GM12864 (cell line): ENCODE results near the gene NUAK1.

Experiments
- DNase-seq: peaks from one replicate; pipeline ENCODE4 v3.0.0-alpha.2; 2011; ENCODE audit warnings: low read depth
- H3K4me3 ChIP-seq: 2 replicates; pipeline ENCODE4 v1.5.1; 2011; ENCODE audit warnings: mild to moderate bottlenecking, low read depth, low read length, control low read depth
- TF ChIP-seq, protein P1 (sequence below): IDR thresholded peaks from 2 replicates; pipeline ENCODE4 v1.5.1; 2011; ENCODE audit warnings: low read depth, mild to moderate bottlenecking, moderate library complexity, low read length, control low read depth, inconsistent platforms; ENCODE audit errors: missing control alignments

The NUAK1 gene

GRCh38 chr12:106051853-106052531, 86.8 kb downstream of the NUAK1 start:
- DNase-seq: no peak
- TF ChIP-seq, protein P1, sequence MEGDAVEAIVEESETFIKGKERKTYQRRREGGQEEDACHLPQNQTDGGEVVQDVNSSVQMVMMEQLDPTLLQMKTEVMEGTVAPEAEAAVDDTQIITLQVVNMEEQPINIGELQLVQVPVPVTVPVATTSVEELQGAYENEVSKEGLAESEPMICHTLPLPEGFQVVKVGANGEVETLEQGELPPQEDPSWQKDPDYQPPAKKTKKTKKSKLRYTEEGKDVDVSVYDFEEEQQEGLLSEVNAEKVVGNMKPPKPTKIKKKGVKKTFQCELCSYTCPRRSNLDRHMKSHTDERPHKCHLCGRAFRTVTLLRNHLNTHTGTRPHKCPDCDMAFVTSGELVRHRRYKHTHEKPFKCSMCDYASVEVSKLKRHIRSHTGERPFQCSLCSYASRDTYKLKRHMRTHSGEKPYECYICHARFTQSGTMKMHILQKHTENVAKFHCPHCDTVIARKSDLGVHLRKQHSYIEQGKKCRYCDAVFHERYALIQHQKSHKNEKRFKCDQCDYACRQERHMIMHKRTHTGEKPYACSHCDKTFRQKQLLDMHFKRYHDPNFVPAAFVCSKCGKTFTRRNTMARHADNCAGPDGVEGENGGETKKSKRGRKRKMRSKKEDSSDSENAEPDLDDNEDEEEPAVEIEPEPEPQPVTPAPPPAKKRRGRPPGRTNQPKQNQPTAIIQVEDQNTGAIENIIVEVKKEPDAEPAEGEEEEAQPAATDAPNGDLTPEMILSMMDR: no peak
- H3K4me3 ChIP-seq: no peak overlapping the region

- TF ChIP-seq, protein P1: no peak
- DNase-seq: no peak
These were observed 89.2 kb downstream of the NUAK1 start for GRCh38 chr12:106049546-106049945.

DNA sequence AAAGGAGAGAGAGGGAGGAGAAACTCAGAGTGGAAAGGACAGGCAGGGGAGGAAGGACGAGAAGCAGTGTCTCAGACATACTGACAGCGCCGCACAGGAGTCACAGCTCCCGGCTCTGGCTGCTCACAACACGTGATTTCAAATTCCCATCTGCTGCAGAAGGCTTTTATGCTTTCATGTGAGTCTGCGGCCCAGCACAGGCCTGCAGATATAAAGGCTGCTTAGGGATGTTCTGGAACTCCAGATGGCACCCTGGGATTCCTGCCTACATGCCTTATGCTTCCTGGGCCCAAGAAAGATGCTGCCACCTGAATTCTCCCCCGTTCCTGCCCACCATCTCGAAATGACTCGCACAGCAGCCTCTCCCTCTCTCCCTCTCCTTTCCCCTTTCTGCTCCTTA, 89.6 kb downstream of the NUAK1 start:
- DNase-seq: no peak
- TF ChIP-seq, protein P1: no peak
- no peak overlapping the region for H3K4me3 ChIP-seq

More at GRCh38 chr12:106049546-106049945, 89.2 kb downstream of the NUAK1 start:
- no peak overlapping the region for H3K4me3 ChIP-seq

DNA sequence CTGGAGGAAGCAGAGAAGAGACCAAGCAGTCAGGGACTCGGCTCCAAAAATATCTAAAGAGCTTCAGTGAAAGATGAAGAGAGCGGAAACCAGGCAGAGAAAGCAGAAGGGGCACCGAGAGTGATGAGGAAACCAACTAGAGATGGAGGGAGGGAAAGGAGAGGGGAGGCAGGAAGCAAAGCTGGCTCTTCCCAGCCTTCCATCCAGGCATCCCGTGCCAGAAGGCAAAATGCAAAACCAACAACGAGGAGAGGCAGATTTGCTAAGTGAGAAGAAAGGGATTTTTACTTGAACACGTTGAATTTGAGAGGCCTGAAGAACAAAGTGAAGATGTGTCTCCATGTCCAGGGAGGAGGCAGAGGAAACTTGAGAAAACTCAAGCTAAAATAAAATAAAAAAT, 90.1 kb downstream of the NUAK1 start:
- DNase-seq: no peak
- no peak overlapping the region for H3K4me3 ChIP-seq
- TF ChIP-seq, protein P1: no peak

- DNase-seq: no peak
- TF ChIP-seq, protein P1: no peak
- no peak overlapping the region for H3K4me3 ChIP-seq
These were observed 90.7 kb downstream of the NUAK1 start for GRCh38 chr12:106048016-106048415.

DNA sequence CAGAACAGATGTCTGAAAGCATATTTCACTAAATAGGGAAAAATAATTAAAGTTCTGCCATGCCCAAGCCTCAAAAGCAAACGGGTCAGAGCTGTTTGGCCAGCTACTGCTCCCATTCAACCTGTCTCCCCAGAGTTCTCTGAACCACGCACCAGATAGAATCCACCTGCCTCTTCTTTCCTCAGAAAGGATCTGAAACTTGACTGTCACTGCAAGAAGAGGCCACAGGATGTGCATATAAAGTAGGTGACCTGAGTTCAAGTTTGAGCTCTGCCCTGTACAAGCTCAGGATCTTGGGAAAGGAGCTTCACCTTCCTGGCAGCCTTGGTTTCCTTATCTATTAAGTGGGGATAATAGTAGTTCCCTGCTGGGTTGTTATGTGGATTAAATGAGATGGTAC, 91.8 kb downstream of the NUAK1 start:
- H3K4me3 ChIP-seq: no peak overlapping the region
- TF ChIP-seq, protein P1: no peak
- no peak for DNase-seq

DNA sequence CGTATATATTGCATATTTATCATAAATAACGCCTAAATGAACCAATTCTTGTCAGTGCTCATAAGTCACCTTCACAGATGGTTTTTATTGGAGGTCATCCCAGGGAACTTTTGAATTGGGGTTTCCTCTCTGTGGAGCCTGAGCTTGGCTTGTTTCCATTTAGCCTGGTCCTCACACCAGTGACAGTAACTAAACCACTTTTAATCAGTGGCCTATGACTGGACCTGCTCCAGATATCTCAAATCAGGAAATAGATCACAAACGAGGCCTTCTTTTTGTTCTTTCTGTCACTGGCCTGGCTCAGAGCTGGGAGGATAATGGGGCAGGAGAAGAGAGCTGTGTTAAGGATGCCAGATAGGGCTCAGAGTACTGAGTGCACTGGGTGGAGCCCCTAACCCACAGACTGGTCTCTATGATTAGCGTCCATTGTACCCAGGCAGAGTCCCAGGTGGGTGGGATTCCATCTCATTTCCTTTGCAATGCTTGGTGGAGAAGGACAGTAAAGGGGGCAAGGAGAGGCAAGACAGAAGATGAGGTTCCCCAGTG, 92.4 kb downstream of the NUAK1 start:
- no peak for DNase-seq
- TF ChIP-seq, protein P1: no peak
- H3K4me3 ChIP-seq: no peak overlapping the region
